ENCODE results near the gene UNC45A.

Gene UNC45A

DNA sequence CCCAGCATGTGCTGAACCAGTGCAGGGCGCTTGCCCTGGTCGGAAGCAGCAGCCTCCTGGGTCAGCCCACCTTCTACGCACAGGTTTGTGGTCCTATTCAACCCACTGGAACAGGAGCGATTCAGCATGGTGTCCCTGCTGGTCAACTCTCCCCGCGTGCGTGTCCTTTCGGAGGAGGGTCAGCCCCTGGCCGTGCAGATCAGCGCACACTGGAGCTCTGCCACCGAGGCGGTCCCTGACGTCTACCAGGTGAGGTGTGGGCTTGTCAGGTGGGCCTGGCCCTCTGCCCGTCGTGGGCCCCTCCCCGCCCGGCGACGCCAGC lies 23.8 kb upstream of the UNC45A start:
- no peaks in the 10 kb centered on the region for H3K36me3 ChIP-seq (ENCODE audit: control insufficient read depth, insufficient read depth, low read length)
- no peak overlapping the region for H3K4me3 ChIP-seq (ENCODE audit: low read depth, low read length)
- H3K9me3 ChIP-seq (ENCODE audit: control insufficient read depth, low read length): no peaks in the 10 kb centered on the region
- H3K9ac ChIP-seq: no peak overlapping the region
- no peak overlapping the region for H2AFZ ChIP-seq
- H3K27ac ChIP-seq: no peak overlapping the region
- TF ChIP-seq, protein P1, sequence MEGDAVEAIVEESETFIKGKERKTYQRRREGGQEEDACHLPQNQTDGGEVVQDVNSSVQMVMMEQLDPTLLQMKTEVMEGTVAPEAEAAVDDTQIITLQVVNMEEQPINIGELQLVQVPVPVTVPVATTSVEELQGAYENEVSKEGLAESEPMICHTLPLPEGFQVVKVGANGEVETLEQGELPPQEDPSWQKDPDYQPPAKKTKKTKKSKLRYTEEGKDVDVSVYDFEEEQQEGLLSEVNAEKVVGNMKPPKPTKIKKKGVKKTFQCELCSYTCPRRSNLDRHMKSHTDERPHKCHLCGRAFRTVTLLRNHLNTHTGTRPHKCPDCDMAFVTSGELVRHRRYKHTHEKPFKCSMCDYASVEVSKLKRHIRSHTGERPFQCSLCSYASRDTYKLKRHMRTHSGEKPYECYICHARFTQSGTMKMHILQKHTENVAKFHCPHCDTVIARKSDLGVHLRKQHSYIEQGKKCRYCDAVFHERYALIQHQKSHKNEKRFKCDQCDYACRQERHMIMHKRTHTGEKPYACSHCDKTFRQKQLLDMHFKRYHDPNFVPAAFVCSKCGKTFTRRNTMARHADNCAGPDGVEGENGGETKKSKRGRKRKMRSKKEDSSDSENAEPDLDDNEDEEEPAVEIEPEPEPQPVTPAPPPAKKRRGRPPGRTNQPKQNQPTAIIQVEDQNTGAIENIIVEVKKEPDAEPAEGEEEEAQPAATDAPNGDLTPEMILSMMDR (IDR thresholded peaks at IDR 0.05): no peak
- no peaks in the 10 kb centered on the region for H3K4me1 ChIP-seq
- no peak overlapping the region for H3K4me2 ChIP-seq (ENCODE audit: low read length)
- H3K79me2 ChIP-seq: no peaks in the 10 kb centered on the region
- no peaks in the 10 kb centered on the region for H3K27me3 ChIP-seq (ENCODE audit: control insufficient read depth, insufficient read depth, low read length)

GRCh38 chr15:90911906-90912769 lies 22.9 kb upstream of the UNC45A start:
- no peaks in the 10 kb centered on the region for H3K36me3 ChIP-seq (ENCODE audit: control insufficient read depth, insufficient read depth, low read length)
- H3K79me2 ChIP-seq: no peaks in the 10 kb centered on the region
- H3K9me3 ChIP-seq (ENCODE audit: control insufficient read depth, low read length): no peaks in the 10 kb centered on the region
- TF ChIP-seq, protein P1 (IDR thresholded peaks at IDR 0.05): no peak
- H2AFZ ChIP-seq: no peak overlapping the region
- H3K4me1 ChIP-seq: no peaks in the 10 kb centered on the region
- no peaks in the 10 kb centered on the region for H3K27me3 ChIP-seq (ENCODE audit: control insufficient read depth, insufficient read depth, low read length)
- no peak overlapping the region for H3K9ac ChIP-seq
- no peak overlapping the region for H3K27ac ChIP-seq
- H3K4me2 ChIP-seq (ENCODE audit: low read length): no peak overlapping the region
- no peak overlapping the region for H3K4me3 ChIP-seq (ENCODE audit: low read depth, low read length)

- Histone ChIP-seq H3K27me3 (ENCODE audit: control insufficient read depth, insufficient read depth, low read length) (no peaks in the 10 kb centered on the region), H3K79me2 (no peaks in the 10 kb centered on the region), H3K27ac (no peak overlapping the region), H3K4me2 (ENCODE audit: low read length) (no peak overlapping the region), H3K4me3 (ENCODE audit: low read depth, low read length) (no peak overlapping the region), H3K9ac (no peak overlapping the region), H3K36me3 (ENCODE audit: control insufficient read depth, insufficient read depth, low read length) (no peaks in the 10 kb centered on the region), H3K9me3 (ENCODE audit: control insufficient read depth, low read length) (no peaks in the 10 kb centered on the region), H3K4me1 (no peaks in the 10 kb centered on the region), H2AFZ (no peak overlapping the region)
- TF ChIP-seq, protein P1 (IDR thresholded peaks at IDR 0.05): no peak
These were observed 22.4 kb upstream of the UNC45A start for GRCh38 chr15:90912770-90913075.

DNA sequence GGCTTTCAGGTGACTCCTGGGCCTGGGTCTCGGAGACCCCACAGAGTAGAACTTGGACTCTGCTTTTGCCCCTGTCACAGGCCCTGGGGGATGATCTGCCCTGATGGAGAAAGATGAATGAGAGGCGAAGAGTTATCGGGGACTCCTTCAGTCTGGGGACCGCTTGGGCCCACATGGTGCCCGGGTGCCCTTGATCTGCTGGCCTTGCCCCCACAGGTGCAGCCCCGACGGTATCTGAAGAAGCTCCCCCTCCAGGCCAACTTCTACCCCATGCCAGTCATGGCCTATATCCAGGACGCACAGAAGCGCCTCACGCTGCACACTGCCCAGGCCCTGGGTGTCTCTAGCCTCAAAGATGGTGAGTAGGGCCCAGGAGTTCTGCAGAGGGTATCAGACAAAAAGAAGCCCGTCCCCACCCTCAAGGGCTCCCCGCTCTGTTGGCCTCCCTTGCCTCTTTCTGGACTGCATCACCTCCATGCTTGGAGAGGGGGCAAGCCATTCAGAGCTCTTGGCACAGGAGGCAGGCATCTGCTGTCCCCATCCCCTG lies 21.6 kb upstream of the UNC45A start:
- H3K9me3 ChIP-seq (ENCODE audit: control insufficient read depth, low read length): no peaks in the 10 kb centered on the region
- H3K27ac ChIP-seq: no peak overlapping the region
- H3K4me2 ChIP-seq (ENCODE audit: low read length): no peak overlapping the region
- no peaks in the 10 kb centered on the region for H3K36me3 ChIP-seq (ENCODE audit: control insufficient read depth, insufficient read depth, low read length)
- H3K4me3 ChIP-seq (ENCODE audit: low read depth, low read length): no peak overlapping the region
- H3K79me2 ChIP-seq: no peaks in the 10 kb centered on the region
- TF ChIP-seq, protein P1 (IDR thresholded peaks at IDR 0.05): no peak
- H3K9ac ChIP-seq: no peak overlapping the region
- H2AFZ ChIP-seq: no peak overlapping the region
- no peaks in the 10 kb centered on the region for H3K27me3 ChIP-seq (ENCODE audit: control insufficient read depth, insufficient read depth, low read length)
- no peaks in the 10 kb centered on the region for H3K4me1 ChIP-seq
